GM19240 (cell line): ENCODE data around the gene NEFH.

ENCODE experiments used
- DNase-seq: peaks from one replicate; pipeline ENCODE4 v3.0.0; 2011; ENCODE audit warnings: low spot score; ENCODE audit not compliant: insufficient read length

The NEFH gene

GRCh38 chr22:29491012-29491411 lies 11.0 kb downstream of the NEFH start:
- no peak for DNase-seq

GRCh38 chr22:29493636-29494035 lies 13.6 kb downstream of the NEFH start:
- DNase-seq = no peak

DNA sequence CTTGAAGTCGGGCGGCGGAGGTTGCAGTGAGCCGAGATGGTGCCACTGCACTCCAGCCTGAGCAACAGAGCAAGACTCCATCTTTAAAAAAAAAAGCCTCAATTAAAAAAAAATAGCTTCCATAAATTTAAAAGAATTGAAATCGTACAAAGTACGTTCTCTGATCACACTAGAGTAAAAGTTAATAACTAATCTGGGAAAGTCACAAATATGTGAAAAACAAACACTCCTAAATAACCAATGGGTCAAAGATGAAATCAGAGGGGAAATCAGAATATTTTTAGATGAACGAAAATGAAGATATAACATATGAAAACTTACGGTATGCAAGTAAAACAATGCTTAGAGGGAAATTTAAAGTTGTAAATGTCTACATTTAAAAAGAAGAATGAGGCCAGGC lies 19.8 kb downstream of the NEFH start:
- DNase-seq = no peak

DNA sequence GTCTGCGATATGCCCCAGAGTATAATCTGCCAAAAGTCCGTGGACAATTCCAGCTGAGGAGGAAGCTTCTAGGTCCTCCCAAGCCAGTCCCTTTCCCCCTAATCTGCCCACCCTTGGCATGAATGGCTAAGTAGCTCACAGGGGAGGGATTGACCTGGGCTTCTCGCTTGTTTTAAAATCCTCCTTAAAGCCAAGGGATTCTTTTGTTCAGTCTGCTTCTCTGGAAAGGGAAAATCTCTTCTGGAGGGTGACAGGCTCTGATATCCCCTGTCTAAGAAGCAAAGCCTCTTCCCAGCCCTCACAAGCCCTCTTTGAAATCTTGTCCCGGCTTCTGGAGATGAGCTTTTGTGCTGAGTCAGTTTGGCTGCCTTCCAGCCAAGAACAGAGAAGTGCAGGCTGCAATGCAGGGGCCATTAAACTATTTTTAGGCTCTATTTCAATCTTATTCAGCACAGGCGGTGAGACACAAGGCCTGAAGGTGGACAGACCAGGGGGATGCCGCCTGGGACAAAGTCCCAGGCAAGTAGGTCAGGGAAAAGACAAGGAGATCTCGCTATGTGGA lies 23.9 kb downstream of the NEFH start:
- no peak for DNase-seq

- no peak for DNase-seq
Observed at GRCh38 chr22:29509298-29509697, 29.3 kb downstream of the NEFH start.

DNA sequence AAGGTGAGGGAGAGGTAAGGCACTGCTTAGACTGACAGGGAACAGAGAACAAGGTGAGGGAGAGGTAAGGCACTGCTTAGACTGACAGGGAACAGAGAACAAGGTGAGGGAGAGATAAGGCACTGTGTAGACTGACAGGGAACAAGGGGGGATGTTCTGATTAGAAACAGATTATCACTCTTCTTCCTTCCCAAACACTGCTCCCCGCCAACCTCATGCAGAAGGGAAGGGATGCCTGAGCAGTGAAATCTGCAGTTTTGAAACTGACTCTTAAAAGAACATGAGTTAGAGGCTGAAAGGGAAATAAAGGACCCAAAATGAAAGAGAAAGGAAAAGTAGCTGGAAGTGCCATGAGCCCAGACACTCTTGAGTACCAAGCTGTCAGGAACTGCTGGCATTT lies 29.8 kb downstream of the NEFH start:
- DNase-seq = no peak

DNA sequence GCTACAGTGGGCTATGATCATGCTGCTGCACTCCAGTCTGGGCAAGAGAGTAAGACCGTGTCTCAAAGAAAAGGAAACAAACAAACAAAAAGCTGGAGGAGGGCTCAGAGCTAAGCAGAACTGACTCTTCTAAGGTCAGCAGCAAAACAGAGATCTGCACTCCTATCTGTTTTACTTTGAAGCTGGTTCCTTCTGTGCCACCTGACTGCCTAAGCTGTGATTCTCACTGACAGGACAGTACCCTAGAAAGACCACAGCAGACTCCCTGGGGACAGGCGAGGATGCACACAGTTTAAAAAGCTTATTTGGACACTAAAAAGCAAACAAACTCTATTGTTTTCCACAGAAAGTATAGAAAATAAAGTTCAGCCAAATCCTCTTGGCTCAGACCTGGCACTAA lies 30.5 kb downstream of the NEFH start:
- no peak for DNase-seq

GRCh38 chr22:29511126-29511862 lies 31.3 kb downstream of the NEFH start:
- no peak for DNase-seq

GRCh38 chr22:29512031-29512430 lies 32.0 kb downstream of the NEFH start:
- DNase-seq = no peak

- DNase-seq = no peak
Observed at GRCh38 chr22:29517215-29517908, 37.3 kb downstream of the NEFH start.

DNA sequence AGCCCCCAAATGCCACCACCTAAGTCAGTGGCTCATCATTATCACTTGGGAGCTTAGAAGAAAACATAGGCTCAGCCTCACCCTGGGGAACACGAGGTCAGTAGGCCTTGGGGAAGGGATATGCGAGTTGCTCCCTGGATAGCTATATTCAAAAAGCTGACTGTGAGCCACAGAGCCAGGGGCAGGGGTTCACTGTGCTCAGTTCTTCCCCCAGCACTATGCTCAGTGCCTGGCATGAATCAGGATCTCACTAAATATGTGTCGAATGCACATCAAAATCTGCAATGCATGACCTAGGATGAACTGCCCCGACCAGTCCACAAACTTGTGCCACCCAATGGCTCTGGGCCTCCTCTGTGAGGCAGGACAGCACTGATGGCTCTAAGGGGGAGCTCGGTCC lies 38.4 kb downstream of the NEFH start:
- DNase-seq = no peak

DNA sequence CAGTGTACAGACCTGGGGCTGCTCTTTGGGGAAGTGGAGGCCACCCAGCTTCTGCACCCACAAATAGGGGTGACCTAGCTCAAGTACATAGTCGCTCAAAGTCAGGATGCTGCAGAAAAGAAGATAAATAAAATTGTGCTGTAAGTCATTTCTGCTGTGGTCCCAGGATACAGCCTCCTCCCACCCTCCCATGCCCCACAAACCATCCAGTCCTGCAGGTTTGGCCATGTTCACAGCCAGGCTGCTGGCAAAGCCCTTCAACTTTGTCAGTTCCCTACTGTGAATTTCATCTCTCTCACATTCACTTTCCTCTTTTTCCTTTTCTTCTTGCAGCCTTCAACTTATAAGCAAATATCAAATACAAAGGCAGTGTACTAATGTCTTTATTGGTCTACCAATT lies 40.0 kb downstream of the NEFH start:
- DNase-seq = no peak

GRCh38 chr22:29520851-29521250 lies 40.8 kb downstream of the NEFH start:
- DNase-seq = no peak

DNA sequence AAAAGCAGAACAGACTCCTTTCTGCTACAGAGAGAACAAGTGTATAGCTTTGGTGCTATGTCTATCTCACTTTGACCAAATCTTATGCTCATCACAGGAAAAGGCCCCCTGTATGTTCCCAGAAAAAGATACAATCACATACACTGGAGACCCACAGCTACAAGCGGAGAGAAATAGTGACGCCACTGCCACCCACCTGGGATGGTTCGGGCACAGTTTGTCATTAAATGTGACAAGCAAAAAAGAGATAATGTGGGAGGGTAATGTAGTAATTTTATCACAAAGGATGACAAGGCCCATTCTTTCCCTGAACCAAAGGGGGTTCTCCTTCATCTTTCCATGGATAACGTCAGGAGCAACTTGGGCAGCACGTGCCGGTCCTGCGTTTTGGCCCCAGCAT lies 41.5 kb downstream of the NEFH start:
- no peak for DNase-seq

DNA sequence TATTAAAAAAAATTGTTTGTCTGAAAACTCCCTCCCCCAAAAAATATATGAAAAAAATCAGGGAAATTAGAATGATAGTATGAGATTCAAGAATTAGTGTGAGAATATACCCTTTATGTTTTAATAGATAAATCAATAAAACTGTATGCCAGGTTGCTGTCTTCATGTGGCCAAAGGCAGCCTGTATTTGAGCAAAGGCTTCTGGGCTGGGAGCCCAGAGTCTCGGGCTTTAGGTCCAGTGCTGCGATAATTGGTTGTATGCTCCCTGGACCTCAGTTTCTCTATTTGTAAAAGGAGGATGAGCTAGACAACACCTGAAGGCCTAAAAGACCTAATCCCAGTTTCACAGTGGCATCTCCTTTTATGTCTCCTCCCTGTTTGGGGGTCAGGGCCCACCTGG lies 43.7 kb downstream of the NEFH start:
- DNase-seq = no peak

DNA sequence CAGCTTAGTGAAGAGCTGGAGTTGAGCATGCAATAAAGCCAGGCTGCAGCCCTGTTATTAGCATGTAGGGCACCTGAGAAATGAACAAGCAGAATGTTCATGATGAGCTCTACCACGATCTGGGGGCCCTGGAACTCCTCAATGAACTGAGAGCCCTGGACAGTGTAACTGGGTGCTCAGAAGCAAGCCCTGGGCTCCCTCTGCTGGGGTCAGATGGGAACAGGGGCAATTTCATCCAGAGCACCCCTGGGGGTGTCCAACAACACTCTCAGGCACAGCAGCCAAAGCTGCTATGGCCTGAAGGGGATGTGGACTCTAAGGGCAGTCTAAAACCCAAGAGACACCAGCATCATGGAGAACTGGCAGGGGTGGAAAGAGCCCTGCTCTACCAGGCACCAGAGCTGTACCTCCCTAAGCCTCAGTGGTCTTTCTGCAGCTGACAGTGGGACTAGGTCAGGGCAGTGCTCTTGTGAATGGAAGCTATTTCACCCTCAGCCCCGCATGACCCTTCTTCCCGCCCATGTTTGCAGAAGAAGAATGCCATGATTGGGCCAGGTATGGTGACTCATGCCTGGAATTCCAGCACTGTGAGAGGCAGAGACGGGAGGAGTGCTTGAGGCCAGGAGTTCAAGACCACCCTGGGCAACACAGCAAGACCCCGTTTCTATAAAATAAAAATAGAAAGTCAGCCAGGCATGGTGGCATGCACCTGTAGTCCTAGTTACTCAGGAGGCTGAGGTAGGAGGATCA lies 44.6 kb downstream of the NEFH start:
- DNase-seq = peak; percentile 18

- no peak for DNase-seq
Observed at GRCh38 chr22:29528144-29528543, 48.1 kb downstream of the NEFH start.

DNA sequence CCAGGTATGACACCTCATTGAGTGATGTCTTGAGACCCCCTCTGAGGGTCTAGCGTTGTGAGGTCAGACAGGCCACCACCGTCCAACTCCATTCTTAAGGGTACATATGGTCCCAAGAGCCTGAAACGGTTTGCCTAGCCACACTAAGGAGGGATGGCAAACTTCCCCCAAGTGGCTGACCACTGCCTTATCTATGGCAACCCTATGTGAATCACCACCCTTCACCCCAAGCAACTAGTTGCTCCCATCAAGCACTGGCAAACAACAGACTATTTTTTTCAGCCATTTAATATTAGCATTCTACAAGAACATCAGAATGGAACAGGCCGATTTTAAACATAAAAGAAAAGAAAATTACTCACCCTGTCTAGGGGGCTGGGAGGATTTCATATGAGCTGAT lies 50.7 kb downstream of the NEFH start:
- DNase-seq = no peak

- DNase-seq = no peak
Observed at GRCh38 chr22:29531419-29531818, 51.4 kb downstream of the NEFH start.

GRCh38 chr22:29536411-29536810 lies 56.4 kb downstream of the NEFH start:
- no peak for DNase-seq

- no peak for DNase-seq
Observed at GRCh38 chr22:29539105-29539504, 59.1 kb downstream of the NEFH start.
